Neural cell (in vitro differentiated cells): ENCODE measurements around the gene CHD2.

Experiments
- CTCF ChIP-seq: fragments of 450-650 bp; IDR thresholded peaks from 2 replicates; pipeline ENCODE4 v1.5.1; 2014; ENCODE audit warnings: antibody characterized with exemption, mild to moderate bottlenecking, moderate library complexity; ENCODE audit not compliant: poor library complexity, severe bottlenecking
- EP300 ChIP-seq: fragments of 450-650 bp; conservative IDR thresholded peaks from 2 replicates; pipeline ENCODE4 v1.6.1; 2014; ENCODE audit warnings: antibody characterized with exemption, mild to moderate bottlenecking, moderate library complexity; ENCODE audit not compliant: poor library complexity, severe bottlenecking
- EZH2 ChIP-seq: fragments of 200-600, 300-800 bp; shearing (Covaris generic), sonication (generic); IDR thresholded peaks from 2 replicates; pipeline ENCODE4 v1.6.1; 2014; ENCODE audit warnings: antibody characterized with exemption, low read length, borderline replicate concordance, mild to moderate bottlenecking; ENCODE audit not compliant: insufficient read depth, poor library complexity, severe bottlenecking
- REST ChIP-seq: IDR thresholded peaks from 2 replicates; pipeline ENCODE4 v1.6.1; 2012; ENCODE audit warnings: borderline replicate concordance
- SMC3 ChIP-seq: fragments of 450-650 bp; conservative IDR thresholded peaks from 2 replicates; pipeline ENCODE4 v1.6.1; 2014; ENCODE audit warnings: antibody characterized with exemption, mild to moderate bottlenecking, moderate library complexity; ENCODE audit not compliant: poor library complexity

GRCh38 chr15:92897620-92898019, 2.5 kb upstream of the CHD2 start:
- TF ChIP-seq CTCF, result no peak
- no peak for TF ChIP-seq EZH2
- TF ChIP-seq SMC3, result no peak
- TF ChIP-seq EP300, result no peak
- no peak for TF ChIP-seq REST
